GM23338 (cell line): Measurements from ENCODE around the gene FAM222A. TPM values are rescaled to one million over a fixed set of nuclear protein-coding genes. Genes with fewer than 3 reads are reported as not detected.

Experiments used
- ATAC-seq: fragments of 200-7000 bp; cut with Tn5 transposase; 3 replicates; pipeline ENCODE4 v1.9.1; 2020
- DNase-seq: peaks from one replicate; pipeline ENCODE4 v3.0.0-alpha.2; 2015; ENCODE audit warnings: low spot score
- H2AFZ ChIP-seq: fragments of 200-600 bp; sonication (generic); 2 replicates; pipeline ENCODE4 v1.8.0; 2016; ENCODE audit warnings: antibody characterized with exemption, mild to moderate bottlenecking, moderate library complexity
- H3F3A ChIP-seq: fragments of 200-600 bp; sonication (generic); replicated peaks from 2 replicates; pipeline ENCODE4 v1.8.0; 2017; ENCODE audit warnings: antibody characterized with exemption, mixed run types, low read depth
- H3K27ac ChIP-seq: fragments of 200-600 bp; sonication (generic); 2 replicates; pipeline ENCODE4 v1.6.1; 2016; ENCODE audit warnings: low read depth
- H3K27me3 ChIP-seq: fragments of 200-600 bp; sonication (generic); 2 replicates; pipeline ENCODE4 v1.8.0; 2016; ENCODE audit warnings: mild to moderate bottlenecking, mixed run types, moderate library complexity; ENCODE audit not compliant: insufficient read depth
- H3K36me3 ChIP-seq: fragments of 200-600 bp; sonication (generic); 2 replicates; pipeline ENCODE4 v1.8.0; 2016; ENCODE audit warnings: mild to moderate bottlenecking; ENCODE audit not compliant: insufficient read depth
- H3K4me1 ChIP-seq: fragments of 200-600 bp; sonication (generic); 2 replicates; pipeline ENCODE4 v1.8.0; 2016; ENCODE audit warnings: mild to moderate bottlenecking, moderate library complexity; ENCODE audit not compliant: insufficient read depth
- H3K4me2 ChIP-seq: fragments of 200-600 bp; sonication (generic); 2 replicates; pipeline ENCODE4 v1.7.1; 2017; ENCODE audit warnings: mixed run types
- H3K4me3 ChIP-seq: fragments of 200-600 bp; sonication (generic); 2 replicates; pipeline ENCODE4 v1.6.1; 2016; ENCODE audit warnings: mixed run types
- H3K79me2 ChIP-seq: fragments of 200-600 bp; sonication (generic); replicated peaks from 2 replicates; pipeline ENCODE4 v1.8.0; 2017; ENCODE audit warnings: mild to moderate bottlenecking; ENCODE audit not compliant: insufficient read depth
- H3K9me2 ChIP-seq: fragments of 200-600 bp; sonication (generic); 2 replicates; pipeline ENCODE4 v1.8.0; 2017; ENCODE audit not compliant: insufficient read depth
- H4K20me1 ChIP-seq: fragments of 200-600 bp; sonication (generic); replicated peaks from 2 replicates; pipeline ENCODE4 v1.8.0; 2017; ENCODE audit warnings: mild to moderate bottlenecking; ENCODE audit not compliant: insufficient read depth
- H3K27ac Mint-ChIP-seq: 2 replicates; pipeline ENCODE4 v1.8.0; 2020; ENCODE audit warnings: inconsistent platforms, mild to moderate bottlenecking, moderate library complexity, mixed read lengths
- H3K27me3 Mint-ChIP-seq: 3 replicates; pipeline ENCODE4 v1.8.0; 2022; ENCODE audit warnings: low read depth, mild to moderate bottlenecking, moderate library complexity, mixed read lengths, inconsistent platforms; ENCODE audit not compliant: insufficient read depth, poor library complexity
- H3K36me3 Mint-ChIP-seq: 3 replicates; pipeline ENCODE4 v1.8.0; 2021; ENCODE audit warnings: low read depth, mild to moderate bottlenecking, inconsistent platforms, moderate library complexity, mixed read lengths
- H3K4me1 Mint-ChIP-seq: 3 replicates; pipeline ENCODE4 v1.8.0; 2020; ENCODE audit warnings: mild to moderate bottlenecking, inconsistent platforms, mixed read lengths
- H3K4me3 Mint-ChIP-seq: 3 replicates; pipeline ENCODE4 v1.8.0; 2021; ENCODE audit warnings: moderate library complexity, mild to moderate bottlenecking, inconsistent platforms, mixed read lengths
- H3K9me3 Mint-ChIP-seq: 3 replicates; pipeline ENCODE4 v1.8.0; 2020; ENCODE audit warnings: moderate library complexity, mild to moderate bottlenecking, inconsistent platforms, mixed read lengths
- CREB1 ChIP-seq: fragments of 250-450 bp; sonication (Bioruptor Pico); IDR thresholded peaks from 2 replicates; pipeline ENCODE4 v1.5.0; 2020; ENCODE audit warnings: low read depth, mild to moderate bottlenecking, moderate library complexity
- CTCF ChIP-seq, 2 experiments: fragments of 200-600 bp in 1 of 2; sonication (generic) in 1 of 2; conservative IDR thresholded peaks; 2 replicates each; pipeline versions ENCODE4 v1.5.1 to v1.6.1; 2016 to 2017; ENCODE audit warnings: antibody characterized with exemption in 2 of 2, low read depth in 2 of 2, mild to moderate bottlenecking in 2 of 2, moderate library complexity in 1 of 2
- ETS1 ChIP-seq: IDR thresholded peaks from 2 replicates; pipeline ENCODE4 v1.6.1; 2016; ENCODE audit warnings: antibody characterized with exemption
- EZH2 ChIP-seq: fragments of 200-600 bp; sonication (generic); IDR thresholded peaks from one replicate; pipeline ENCODE4 v1.8.0; 2017; ENCODE audit warnings: antibody characterized with exemption, mild to moderate bottlenecking, low read depth; ENCODE audit not compliant: unreplicated experiment
- EZH2phosphoT487 ChIP-seq: fragments of 200-600 bp; sonication (generic); IDR thresholded peaks from one replicate; pipeline ENCODE4 v1.8.1; 2018; ENCODE audit warnings: antibody characterized with exemption; ENCODE audit not compliant: unreplicated experiment
- JUNB ChIP-seq: IDR thresholded peaks from one replicate; pipeline ENCODE4 v1.6.1; 2016; ENCODE audit warnings: antibody characterized with exemption; ENCODE audit not compliant: unreplicated experiment
- NANOG ChIP-seq: IDR thresholded peaks from 2 replicates; pipeline ENCODE4 v1.6.1; 2016; ENCODE audit warnings: antibody characterized with exemption, borderline replicate concordance
- POLR2AphosphoS5 ChIP-seq: IDR thresholded peaks from 2 replicates; pipeline ENCODE4 v1.6.1; 2016; ENCODE audit warnings: antibody characterized with exemption, low read depth
- REST ChIP-seq: IDR thresholded peaks from one replicate; pipeline ENCODE4 v1.6.1; 2018; ENCODE audit warnings: antibody characterized with exemption; ENCODE audit not compliant: unreplicated experiment
- STAT1 ChIP-seq: IDR thresholded peaks from one replicate; pipeline ENCODE4 v1.6.1; 2016; ENCODE audit warnings: antibody characterized with exemption; ENCODE audit not compliant: unreplicated experiment
- ZNF114 ChIP-seq: fragments of 250-450 bp; sonication (Bioruptor Pico); IDR thresholded peaks from 2 replicates; pipeline ENCODE4 v1.5.0; 2020; ENCODE audit warnings: mild to moderate bottlenecking, moderate library complexity
- ZNF331 ChIP-seq: fragments of 250-450 bp; sonication (Bioruptor Pico); IDR thresholded peaks from 2 replicates; pipeline ENCODE4 v1.5.0; 2020; ENCODE audit warnings: low read depth, mild to moderate bottlenecking, moderate library complexity
- ZNF462 ChIP-seq: fragments of 250-450 bp; sonication (Bioruptor Pico); IDR thresholded peaks from 2 replicates; pipeline ENCODE4 v1.5.0; 2020; ENCODE audit warnings: mild to moderate bottlenecking, moderate library complexity
- polyA plus RNA-seq: library from polyadenylated mRNA; unstranded; fragments of >200 nt; fragmentation: Nextera tagmentation; extraction: Ambion mirVana; gene quantifications from 2 replicates; pipeline ENCODE4 v1.2.1, GENCODE V29; 2016
- total RNA-seq: library from RNA; depleted of rRNA; stranded (reverse); fragments of >200 nt; shearing (Covaris generic); gene quantifications from 2 replicates; pipeline ENCODE4 v1.2.3, GENCODE V29; 2014

The FAM222A gene
- total and polyA plus RNA-seq, 2 experiments from 2014 or later = 0.78 to 2.1 TPM

GRCh38 chr12:109731806-109732205, 18.2 kb downstream of the FAM222A start:
- no peaks in the 10 kb centered on the region for H3K27me3 ChIP-seq
- peaks cover 26% of the 10 kb centered on the region for H3K4me1 Mint-ChIP-seq
- H3K27me3 Mint-ChIP-seq = peaks cover 17% of the 10 kb centered on the region
- no peak overlapping the region for H3K4me3 Mint-ChIP-seq
- no peaks in the 10 kb centered on the region for H3K36me3 Mint-ChIP-seq
- H3K9me3 Mint-ChIP-seq = no peaks in the 10 kb centered on the region
- no peak for TF ChIP-seq ZNF114
- TF ChIP-seq POLR2AphosphoS5 = no peak
- no peak for TF ChIP-seq NANOG
- no peak for TF ChIP-seq CREB1 (CRISPR knock-in tag)
- TF ChIP-seq EZH2 = no peak
- no peak for TF ChIP-seq EZH2phosphoT487
- no peak for TF ChIP-seq JUNB
- no peak for TF ChIP-seq REST
- TF ChIP-seq ZNF331 (CRISPR knock-in tag) = no peak
- TF ChIP-seq STAT1 = no peak
- TF ChIP-seq ETS1 = no peak
- no peak for TF ChIP-seq ZNF462 (CRISPR knock-in tag)
- TF ChIP-seq CTCF (conservative IDR thresholded peaks at IDR 0.05; ENCODE audit: low read depth in 2 of 2) = no peak
- H3K27ac ChIP-seq = no peak overlapping the region
- no peaks in the 10 kb centered on the region for H3K36me3 ChIP-seq
- H3K9me2 ChIP-seq = no peaks in the 10 kb centered on the region
- H3K27ac Mint-ChIP-seq = no peak overlapping the region
- ATAC-seq = no peak
- H3K4me2 ChIP-seq = no peak overlapping the region
- no peak for DNase-seq
- H2AFZ ChIP-seq = no peak overlapping the region
- H4K20me1 ChIP-seq = peaks cover 6% of the 10 kb centered on the region
- H3K79me2 ChIP-seq = no peaks in the 10 kb centered on the region
- peaks cover 8% of the 10 kb centered on the region for H3K4me1 ChIP-seq
- H3F3A ChIP-seq = no peaks in the 10 kb centered on the region
- H3K4me3 ChIP-seq = no peak overlapping the region
